Jurkat, Clone E6-1 (cell line): Measurements from ENCODE around the gene CSRP3.

ENCODE experiments used
- DNase-seq: peaks from one replicate; pipeline ENCODE4 v3.0.0-alpha.2; 2011; ENCODE audit warnings: low read depth, low spot score
- H3K4me3 ChIP-seq: 2 replicates; pipeline ENCODE4 v1.5.1; 2011; ENCODE audit warnings: mild to moderate bottlenecking, low read length, control low read depth, moderate library complexity

Gene CSRP3

DNA sequence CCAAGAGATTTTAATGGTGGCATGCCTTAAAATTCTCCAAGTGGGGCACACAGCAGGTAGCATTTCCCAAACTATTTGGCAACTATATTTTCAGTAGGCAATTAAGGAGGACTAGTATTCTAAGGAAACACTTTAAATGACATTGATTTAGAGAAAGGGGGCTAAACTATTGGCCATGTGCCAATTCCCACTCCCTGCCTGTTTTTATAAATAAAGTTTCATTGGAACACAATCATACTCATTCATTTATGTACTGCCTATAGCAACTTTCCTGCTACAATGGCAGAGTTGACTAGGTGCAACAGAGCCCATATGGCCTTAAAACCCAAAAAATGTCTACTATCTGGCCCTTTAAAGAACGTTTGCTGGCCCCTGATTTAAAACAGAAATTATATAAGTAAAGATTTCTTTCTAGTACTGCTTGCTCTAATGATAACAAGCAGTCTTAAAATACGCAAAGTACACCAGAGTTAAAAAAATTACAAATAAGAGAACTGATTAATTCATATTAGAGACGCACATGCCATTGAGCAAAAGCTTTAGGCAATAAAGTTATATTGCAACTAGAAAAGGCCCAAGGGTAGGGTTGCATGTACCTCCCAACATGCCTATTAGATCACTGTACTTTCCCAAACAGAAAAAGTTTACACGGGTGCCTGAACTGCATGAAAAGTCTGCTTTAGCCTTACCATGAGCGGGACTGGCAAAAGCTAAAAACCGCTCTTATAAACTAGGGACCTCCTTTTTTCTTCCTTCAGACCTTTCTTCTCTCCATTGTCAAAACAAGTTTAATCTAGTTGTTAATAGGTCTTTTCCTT is 24.8 kb upstream of the CSRP3 start:
- no peak for DNase-seq
- no peak overlapping the region for H3K4me3 ChIP-seq

GRCh38 chr11:19225581-19225980 is 23.8 kb upstream of the CSRP3 start:
- H3K4me3 ChIP-seq = no peak overlapping the region

DNA sequence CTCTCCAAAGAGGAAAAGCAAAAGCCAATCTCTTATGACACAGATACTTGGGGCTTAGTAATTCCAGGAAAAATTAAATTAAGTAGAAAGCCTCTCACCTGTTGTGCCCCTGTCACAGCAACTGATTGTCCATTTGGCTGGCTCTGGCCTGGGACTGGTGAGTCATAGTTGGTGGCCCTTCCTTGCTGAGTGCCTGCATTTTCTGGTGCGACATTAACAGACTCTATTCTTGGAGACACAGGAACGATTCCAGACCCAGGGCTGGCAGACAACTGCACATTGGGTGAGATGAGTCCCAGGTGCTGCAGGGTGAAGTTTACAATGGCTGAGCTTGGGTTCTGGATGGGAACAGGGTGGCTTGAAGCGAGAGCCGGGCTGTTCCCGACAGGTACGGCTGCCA is 23.3 kb upstream of the CSRP3 start:
- no peak overlapping the region for H3K4me3 ChIP-seq
- DNase-seq = no peak

More at GRCh38 chr11:19225581-19225980, 23.8 kb upstream of the CSRP3 start:
- no peak for DNase-seq

GRCh38 chr11:19220903-19221724 is 19.3 kb upstream of the CSRP3 start:
- no peak overlapping the region for H3K4me3 ChIP-seq
- no peak for DNase-seq

- H3K4me3 ChIP-seq = no peak overlapping the region
- no peak for DNase-seq
Observed at GRCh38 chr11:19218786-19219460, 17.1 kb upstream of the CSRP3 start.

- no peak for DNase-seq
- no peak overlapping the region for H3K4me3 ChIP-seq
Observed at GRCh38 chr11:19218216-19218615, 16.4 kb upstream of the CSRP3 start.

GRCh38 chr11:19216709-19217374 is 15.1 kb upstream of the CSRP3 start:
- no peak for DNase-seq
- H3K4me3 ChIP-seq = no peak overlapping the region

GRCh38 chr11:19216021-19216420 is 14.2 kb upstream of the CSRP3 start:
- DNase-seq = no peak
- no peak overlapping the region for H3K4me3 ChIP-seq

DNA sequence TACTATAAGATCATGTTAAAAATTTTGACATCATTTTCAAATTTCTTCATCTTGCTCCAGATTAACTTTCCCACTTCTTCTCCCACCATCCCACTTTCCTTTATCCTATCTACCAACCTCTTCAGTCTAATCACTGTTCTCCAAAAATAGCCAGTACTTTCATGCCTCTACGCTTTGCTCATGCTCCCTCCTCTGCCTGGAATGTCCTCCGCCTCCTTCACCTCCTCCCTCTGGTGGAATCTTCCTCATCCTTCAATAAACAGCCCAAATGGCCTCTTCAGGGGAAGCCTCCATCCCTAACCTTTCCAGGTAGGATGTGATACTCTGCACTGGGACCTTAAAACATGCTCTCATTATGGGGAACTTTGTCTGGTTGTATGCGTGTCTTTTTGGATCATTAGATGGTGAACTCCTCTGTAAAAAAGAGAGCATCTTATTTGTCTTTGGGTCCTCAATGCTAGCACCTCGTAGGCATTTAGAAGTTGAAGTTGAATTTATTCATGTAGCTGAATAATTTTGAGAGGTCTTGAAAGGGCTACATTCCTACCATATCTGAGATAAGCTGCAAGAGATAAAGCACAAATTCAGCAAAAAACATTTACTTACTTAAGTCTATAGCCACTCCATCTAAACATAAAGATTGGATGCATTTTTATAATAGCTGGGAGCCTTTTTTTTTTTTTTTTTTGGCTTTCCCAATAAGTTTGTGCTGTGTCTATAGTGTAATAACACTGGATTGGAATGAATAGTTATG is 8.0 kb upstream of the CSRP3 start:
- no peak for DNase-seq

GRCh38 chr11:19208959-19209546 is 7.3 kb upstream of the CSRP3 start:
- no peak overlapping the region for H3K4me3 ChIP-seq
- no peak for DNase-seq

More for the DNA sequence above, 8.0 kb upstream of the CSRP3 start:
- H3K4me3 ChIP-seq = no peak overlapping the region

GRCh38 chr11:19208181-19208580 is 6.4 kb upstream of the CSRP3 start:
- H3K4me3 ChIP-seq = no peak overlapping the region
- no peak for DNase-seq

DNA sequence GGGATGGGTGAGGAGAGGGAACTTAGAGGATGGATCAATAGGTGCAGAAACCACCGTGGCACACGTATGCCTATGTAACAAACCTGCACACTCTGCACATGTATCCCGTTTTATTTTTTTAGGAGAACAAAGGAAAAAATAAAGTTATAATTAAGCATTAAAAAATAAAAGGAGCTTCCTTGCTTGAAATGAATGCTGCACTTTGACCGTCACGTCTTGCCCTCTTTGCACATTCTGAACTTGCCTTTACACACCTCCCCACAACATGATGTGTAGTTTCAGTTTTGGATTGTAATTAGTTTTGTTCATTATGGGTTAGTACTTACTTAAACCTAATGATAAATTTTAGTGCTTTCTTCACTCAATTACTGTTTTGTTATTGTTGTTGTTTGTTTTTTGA is 3.1 kb upstream of the CSRP3 start:
- DNase-seq = no peak

DNA sequence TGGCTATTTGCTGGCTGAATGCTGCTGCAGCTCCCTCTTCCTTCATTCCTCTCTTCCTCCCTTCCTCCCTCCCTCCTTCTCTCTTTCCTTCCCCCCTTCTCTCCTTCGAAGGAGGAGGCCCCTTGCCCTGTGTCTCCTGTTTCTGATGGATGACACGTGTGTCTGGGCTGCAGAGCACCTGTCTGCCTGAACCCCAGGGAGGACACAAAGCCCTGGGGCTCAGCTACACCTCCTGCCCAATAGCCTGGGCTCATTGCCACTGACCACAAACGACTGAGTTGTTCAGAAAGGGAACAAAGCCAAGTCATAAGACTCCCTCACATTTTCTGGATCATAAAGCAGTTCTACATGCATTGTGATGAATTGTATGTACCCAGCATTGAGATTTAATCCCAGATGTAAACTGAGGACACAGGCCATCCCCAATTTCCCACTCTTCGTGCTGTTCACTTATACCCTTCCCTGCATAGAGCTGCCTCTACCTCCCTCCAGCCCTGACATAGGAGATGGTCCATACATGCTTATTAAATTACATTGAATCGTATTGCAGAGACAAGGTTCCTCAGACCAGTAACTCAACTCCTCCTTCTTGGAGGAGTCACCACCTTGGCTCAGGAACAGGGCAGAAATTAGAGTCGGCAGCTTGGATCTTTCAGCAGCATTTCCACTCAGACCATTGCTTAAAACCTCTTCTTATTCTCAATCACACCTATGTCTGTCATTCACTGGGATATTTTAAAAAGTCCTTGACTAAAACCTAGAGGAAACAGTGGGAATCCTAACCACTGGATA is 1.2 kb downstream of the CSRP3 start:
- DNase-seq = no peak
- no peak overlapping the region for H3K4me3 ChIP-seq

More for the DNA sequence above, 3.1 kb upstream of the CSRP3 start:
- H3K4me3 ChIP-seq = no peak overlapping the region

- no peak overlapping the region for H3K4me3 ChIP-seq
- DNase-seq = no peak
Observed at GRCh38 chr11:19199771-19200170, 2.0 kb downstream of the CSRP3 start.

DNA sequence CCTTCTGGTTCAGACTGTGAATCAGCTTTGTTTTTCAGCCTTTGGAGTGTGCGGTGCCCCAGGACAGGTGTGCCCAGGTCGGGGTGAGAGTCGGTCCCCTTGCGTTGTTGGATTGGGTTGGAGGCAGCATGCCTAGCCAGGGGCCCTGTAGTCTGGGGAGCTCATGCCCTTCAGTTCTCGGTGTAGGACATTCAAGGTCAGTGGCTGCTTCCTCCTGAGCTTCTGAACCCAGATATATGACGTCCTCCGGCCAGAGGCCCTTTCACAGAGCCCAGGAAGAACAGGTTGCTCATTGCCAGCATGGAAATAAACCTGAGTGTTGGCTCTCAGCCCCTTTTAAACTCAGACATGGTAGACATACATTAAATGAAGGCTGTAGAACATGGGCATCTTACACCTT is 2.7 kb downstream of the CSRP3 start:
- DNase-seq = no peak
- no peak overlapping the region for H3K4me3 ChIP-seq

DNA sequence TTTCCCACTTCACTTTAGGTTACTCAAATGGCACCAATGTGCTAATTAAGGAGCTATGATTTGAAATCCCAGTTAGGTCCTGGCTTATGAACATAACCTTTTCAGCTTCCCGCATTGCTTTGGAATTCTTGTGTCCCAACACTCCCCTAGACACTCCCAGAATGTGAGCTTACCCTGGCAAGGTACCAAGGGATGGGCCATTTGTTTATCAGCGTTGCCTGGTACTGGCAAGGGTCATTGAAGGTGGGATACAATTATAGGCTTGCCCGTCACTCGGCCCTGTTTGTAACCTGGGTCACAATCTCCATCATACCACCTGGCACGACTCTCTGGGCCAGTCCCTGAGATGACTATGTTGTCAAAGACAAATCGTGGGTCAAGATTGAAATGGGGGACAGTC is 5.4 kb downstream of the CSRP3 start:
- DNase-seq = no peak
- no peak overlapping the region for H3K4me3 ChIP-seq

DNA sequence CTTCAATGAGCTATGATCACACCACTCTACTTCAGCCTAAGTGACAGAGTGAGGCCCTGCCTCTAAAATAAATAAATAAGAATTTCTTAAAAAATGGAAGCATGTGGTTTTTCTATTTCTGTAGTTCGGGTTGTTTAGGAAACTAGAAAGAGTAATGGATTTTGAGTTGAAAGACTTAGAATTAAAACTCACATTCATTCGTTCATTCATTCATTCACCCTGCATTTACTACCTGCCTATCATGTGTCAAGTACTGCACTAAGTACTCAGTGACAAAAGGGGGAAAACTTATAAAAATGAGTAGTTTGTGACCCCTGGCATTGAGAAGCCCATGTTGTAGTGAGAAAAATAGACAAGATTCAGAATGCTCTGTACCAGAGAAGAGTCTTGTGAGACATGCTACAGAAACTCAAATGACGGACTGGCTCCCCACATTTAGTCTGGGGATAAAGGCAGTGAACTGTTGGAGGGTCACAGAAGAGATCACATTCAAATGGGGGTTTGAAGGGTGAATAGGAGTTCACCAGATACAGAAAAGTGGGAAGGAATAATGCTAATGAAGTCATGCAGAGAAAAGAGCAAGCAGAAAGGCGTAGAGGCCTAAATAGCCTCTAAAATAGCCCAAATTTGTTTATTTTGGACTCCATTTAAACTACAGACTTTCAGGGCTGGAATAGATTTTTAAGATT is 7.0 kb downstream of the CSRP3 start:
- DNase-seq = no peak
- H3K4me3 ChIP-seq = no peak overlapping the region
